Fibroblast of lung (primary cell): ENCODE data around the gene TEX2.

Source experiments
- EZH2 ChIP-seq: IDR thresholded peaks from 2 replicates; pipeline ENCODE4 v1.5.1; 2012; ENCODE audit warnings: low read length, control low read depth, mild to moderate bottlenecking; ENCODE audit errors: missing control alignments
- TF ChIP-seq, protein P1 (sequence below), 2 donors: IDR thresholded peaks in 1 of 2; conservative IDR thresholded peaks in 1 of 2; 1 replicate in 1 of 2; 2 replicates in 1 of 2; pipeline ENCODE4 v1.5.1; 2011 to 2012; ENCODE audit warnings: low read length in 2 of 2, control low read depth in 1 of 2, inconsistent platforms in 1 of 2, low read depth in 1 of 2, mild to moderate bottlenecking in 1 of 2

- TF ChIP-seq, protein P1, sequence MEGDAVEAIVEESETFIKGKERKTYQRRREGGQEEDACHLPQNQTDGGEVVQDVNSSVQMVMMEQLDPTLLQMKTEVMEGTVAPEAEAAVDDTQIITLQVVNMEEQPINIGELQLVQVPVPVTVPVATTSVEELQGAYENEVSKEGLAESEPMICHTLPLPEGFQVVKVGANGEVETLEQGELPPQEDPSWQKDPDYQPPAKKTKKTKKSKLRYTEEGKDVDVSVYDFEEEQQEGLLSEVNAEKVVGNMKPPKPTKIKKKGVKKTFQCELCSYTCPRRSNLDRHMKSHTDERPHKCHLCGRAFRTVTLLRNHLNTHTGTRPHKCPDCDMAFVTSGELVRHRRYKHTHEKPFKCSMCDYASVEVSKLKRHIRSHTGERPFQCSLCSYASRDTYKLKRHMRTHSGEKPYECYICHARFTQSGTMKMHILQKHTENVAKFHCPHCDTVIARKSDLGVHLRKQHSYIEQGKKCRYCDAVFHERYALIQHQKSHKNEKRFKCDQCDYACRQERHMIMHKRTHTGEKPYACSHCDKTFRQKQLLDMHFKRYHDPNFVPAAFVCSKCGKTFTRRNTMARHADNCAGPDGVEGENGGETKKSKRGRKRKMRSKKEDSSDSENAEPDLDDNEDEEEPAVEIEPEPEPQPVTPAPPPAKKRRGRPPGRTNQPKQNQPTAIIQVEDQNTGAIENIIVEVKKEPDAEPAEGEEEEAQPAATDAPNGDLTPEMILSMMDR (conservative IDR thresholded peaks at IDR 0.05 in 1 of 2, IDR thresholded peaks at IDR 0.05 in 1 of 2; ENCODE audit: low read depth in 1 of 2, low read length in 2 of 2): no peak
- TF ChIP-seq EZH2: no peak
These were observed 109.3 kb downstream of the TEX2 start for GRCh38 chr17:64153565-64154312.
